Glutamatergic neuron (in vitro differentiated cells): ENCODE data around the gene IL1B. TPM values are rescaled to one million over a fixed set of nuclear protein-coding genes. Genes with fewer than 3 reads are reported as not detected.

ENCODE experiments used
- DNase-seq: peaks from one replicate; pipeline ENCODE4 v3.0.0; 2022
- H3K27ac Mint-ChIP-seq: one replicate; pipeline ENCODE4 v1.8.0; 2020; ENCODE audit warnings: mild to moderate bottlenecking, mixed read lengths, inconsistent platforms; ENCODE audit not compliant: unreplicated experiment
- H3K27me3 Mint-ChIP-seq: one replicate; pipeline ENCODE4 v1.8.0; 2020; ENCODE audit warnings: mild to moderate bottlenecking, moderate library complexity, mixed read lengths, inconsistent platforms; ENCODE audit not compliant: unreplicated experiment
- H3K36me3 Mint-ChIP-seq: one replicate; pipeline ENCODE4 v1.8.0; 2020; ENCODE audit warnings: mild to moderate bottlenecking, mixed read lengths, inconsistent platforms; ENCODE audit not compliant: unreplicated experiment
- H3K4me1 Mint-ChIP-seq: one replicate; pipeline ENCODE4 v1.8.0; 2020; ENCODE audit warnings: mild to moderate bottlenecking, low read depth, mixed read lengths, inconsistent platforms; ENCODE audit not compliant: unreplicated experiment
- H3K4me3 Mint-ChIP-seq: one replicate; pipeline ENCODE4 v1.8.0; 2020; ENCODE audit warnings: mild to moderate bottlenecking, mixed read lengths, inconsistent platforms; ENCODE audit not compliant: unreplicated experiment
- H3K9me3 Mint-ChIP-seq: one replicate; pipeline ENCODE4 v1.8.0; 2020; ENCODE audit warnings: mild to moderate bottlenecking, moderate library complexity, mixed read lengths, inconsistent platforms; ENCODE audit not compliant: unreplicated experiment
- total RNA-seq: library from RNA; stranded (reverse); fragmentation: NEBNext Ultra II Directional; extraction: Animal tissue kit (Norgen Biotek cat#: 25700); gene quantifications from one replicate; pipeline ENCODE4 v1.2.1, GENCODE V29; 2021; ENCODE audit not compliant: unreplicated experiment
- TF ChIP-seq, protein P1 (sequence below): fragments of 200-600 bp; sonication (generic); IDR thresholded peaks from one replicate; pipeline ENCODE4 v1.5.0; 2021; ENCODE audit not compliant: partially characterized antibody, unreplicated experiment

The IL1B gene
- total RNA-seq, 1 donor from 2014 or later, result not detected

DNA sequence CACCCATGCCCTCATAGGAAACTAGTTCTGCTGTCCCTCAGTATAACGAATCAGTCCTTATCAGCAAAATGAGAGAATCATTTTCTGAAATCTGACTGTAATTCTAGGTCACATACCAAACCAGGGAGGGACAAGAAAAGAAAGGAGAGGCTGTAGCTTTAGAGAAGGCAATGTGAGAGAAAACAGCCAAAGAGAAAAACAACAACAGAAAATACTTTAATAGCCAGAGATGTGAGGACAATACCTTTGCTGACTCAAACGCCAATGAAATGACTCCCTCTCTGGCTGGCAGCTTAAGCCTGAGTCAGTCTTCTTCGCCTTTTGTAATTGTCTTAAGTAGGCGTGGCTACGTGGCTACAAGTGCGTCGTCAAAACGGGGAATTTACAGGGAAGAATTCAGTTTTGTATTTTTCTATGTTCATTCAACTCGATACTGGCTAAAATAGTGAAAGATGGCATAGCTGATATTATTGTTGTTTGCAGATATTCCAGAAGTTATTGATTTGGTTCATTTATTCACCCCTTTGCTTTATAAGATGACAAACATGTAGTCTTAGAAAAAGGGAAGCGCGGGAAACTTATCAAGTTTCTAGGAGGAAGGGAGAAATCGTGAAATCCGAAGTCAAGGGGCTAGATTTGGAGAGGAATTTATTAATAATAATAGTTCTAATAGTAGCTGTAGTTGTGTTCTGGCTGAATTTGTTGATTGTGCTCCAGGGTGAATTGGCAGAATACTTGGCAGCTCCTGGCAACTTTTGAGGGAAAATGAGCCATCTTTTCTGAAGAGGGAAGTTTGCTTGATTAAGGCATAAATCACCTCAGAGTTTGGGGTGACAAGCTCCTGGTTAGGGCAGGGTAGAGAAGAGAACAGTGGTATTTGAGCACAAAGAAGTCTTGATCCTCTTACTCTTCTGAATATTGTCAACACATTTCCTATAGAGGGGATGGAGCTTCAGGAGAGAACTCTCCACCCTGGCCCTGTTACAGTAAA is 52.1 kb downstream of the IL1B start, which contains the start of gene IL1A:
Gene IL1A, minus strand, starts transcription at position 295 of the 991 bp plus-strand sequence. CDS start 723 bp downstream, outside the sequence.
- Mint-ChIP-seq H3K4me1 (no peaks in the 10 kb centered on the region), H3K36me3 (no peaks in the 10 kb centered on the region), H3K27me3 (no peaks in the 10 kb centered on the region), H3K9me3 (no peaks in the 10 kb centered on the region), H3K27ac (no peak within 1 kb of the TSS), H3K4me3 (no peak within 1 kb of the TSS)
- TF ChIP-seq, protein P1, sequence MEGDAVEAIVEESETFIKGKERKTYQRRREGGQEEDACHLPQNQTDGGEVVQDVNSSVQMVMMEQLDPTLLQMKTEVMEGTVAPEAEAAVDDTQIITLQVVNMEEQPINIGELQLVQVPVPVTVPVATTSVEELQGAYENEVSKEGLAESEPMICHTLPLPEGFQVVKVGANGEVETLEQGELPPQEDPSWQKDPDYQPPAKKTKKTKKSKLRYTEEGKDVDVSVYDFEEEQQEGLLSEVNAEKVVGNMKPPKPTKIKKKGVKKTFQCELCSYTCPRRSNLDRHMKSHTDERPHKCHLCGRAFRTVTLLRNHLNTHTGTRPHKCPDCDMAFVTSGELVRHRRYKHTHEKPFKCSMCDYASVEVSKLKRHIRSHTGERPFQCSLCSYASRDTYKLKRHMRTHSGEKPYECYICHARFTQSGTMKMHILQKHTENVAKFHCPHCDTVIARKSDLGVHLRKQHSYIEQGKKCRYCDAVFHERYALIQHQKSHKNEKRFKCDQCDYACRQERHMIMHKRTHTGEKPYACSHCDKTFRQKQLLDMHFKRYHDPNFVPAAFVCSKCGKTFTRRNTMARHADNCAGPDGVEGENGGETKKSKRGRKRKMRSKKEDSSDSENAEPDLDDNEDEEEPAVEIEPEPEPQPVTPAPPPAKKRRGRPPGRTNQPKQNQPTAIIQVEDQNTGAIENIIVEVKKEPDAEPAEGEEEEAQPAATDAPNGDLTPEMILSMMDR, result no peak
- no peak for DNase-seq

DNA sequence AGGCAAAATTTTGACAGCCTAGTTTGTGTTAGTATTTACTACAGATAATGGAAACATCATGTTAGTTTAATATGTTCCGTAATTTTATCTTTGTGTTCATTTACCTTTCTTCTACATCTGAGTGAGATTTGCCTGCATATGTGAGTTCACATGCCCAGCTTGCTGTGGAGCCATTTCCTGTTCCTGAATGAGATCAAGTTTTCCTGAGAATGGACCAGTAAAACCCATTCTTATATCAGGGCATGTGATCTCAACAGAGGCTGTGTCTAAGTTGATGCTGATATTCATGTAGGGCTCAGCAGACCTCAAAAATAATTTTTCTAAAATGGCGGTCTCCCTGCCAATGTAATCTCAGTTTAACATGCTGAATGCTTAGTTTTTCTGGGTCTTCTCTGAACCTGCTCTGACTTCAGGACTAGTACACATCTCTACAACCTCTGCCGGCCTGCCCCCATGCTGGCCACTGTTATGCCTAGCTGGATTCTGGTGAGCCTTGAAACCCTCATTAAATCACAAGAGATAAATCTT is 53.3 kb downstream of the IL1B start:
- no peaks in the 10 kb centered on the region for H3K9me3 Mint-ChIP-seq

DNA sequence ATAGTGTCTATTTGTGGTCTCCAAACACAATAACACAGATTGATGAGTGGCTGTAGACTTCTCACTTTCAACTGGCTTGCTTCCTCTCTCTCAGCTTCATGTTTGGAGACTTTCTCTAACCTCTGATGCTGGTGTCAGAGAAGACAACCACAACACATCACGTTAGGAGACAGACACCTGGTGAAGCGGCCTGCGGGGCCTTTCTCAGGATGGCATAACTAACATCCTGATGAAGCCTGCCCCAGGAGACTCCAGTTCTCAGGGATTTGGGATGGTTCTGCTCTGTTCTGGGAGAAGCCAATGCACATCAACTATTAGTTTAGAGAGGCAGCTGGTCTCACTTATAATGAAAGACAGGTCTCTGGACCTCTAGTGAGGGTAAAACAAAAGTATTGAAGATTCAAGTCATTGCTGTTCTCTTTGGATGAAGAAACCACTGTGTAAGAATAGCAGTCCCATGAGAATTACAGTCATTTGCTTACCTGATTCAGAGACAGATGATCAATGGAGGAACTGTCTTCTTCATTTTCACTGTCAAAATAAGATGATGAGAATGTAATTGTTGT is 54.3 kb downstream of the IL1B start:
- TF ChIP-seq, protein P1, result no peak
- Mint-ChIP-seq H3K27me3 (no peaks in the 10 kb centered on the region), H3K27ac (no peak overlapping the region), H3K4me1 (no peaks in the 10 kb centered on the region), H3K9me3 (no peaks in the 10 kb centered on the region), H3K4me3 (no peak overlapping the region), H3K36me3 (no peaks in the 10 kb centered on the region)
- no peak for DNase-seq

More for the DNA sequence above, 53.3 kb downstream of the IL1B start:
- no peak overlapping the region for H3K4me3 Mint-ChIP-seq
- no peaks in the 10 kb centered on the region for H3K27me3 Mint-ChIP-seq
- no peaks in the 10 kb centered on the region for H3K4me1 Mint-ChIP-seq
- H3K36me3 Mint-ChIP-seq, result no peaks in the 10 kb centered on the region
- no peak for DNase-seq
- no peak overlapping the region for H3K27ac Mint-ChIP-seq
- TF ChIP-seq, protein P1, result no peak

Other genes with a start within 250 kb of the IL1B start
- 73.0 TPM for gene SLC20A1, start 190.8 kb downstream of the IL1B start, total RNA-seq
- not detected for gene NT5DC4, start 115.8 kb downstream of the IL1B start, total RNA-seq
- 3.3 TPM for gene CKAP2L, start 72.2 kb downstream of the IL1B start, total RNA-seq
- gene IL1A, start 52.3 kb downstream of the IL1B start, total RNA-seq, result not detected
- not detected for gene IL37, start 74.4 kb upstream of the IL1B start, total RNA-seq
- not detected for gene IL36G, start 141.2 kb upstream of the IL1B start, total RNA-seq
- not detected for gene IL36A, start 168.7 kb upstream of the IL1B start, total RNA-seq
- not detected for gene IL36B, start 216.1 kb upstream of the IL1B start, total RNA-seq
- not detected for gene IL36RN, start 222.4 kb upstream of the IL1B start, total RNA-seq
- gene IL1F10, start 231.2 kb upstream of the IL1B start, total RNA-seq, result not detected